HepG2 (cell line): ENCODE data around the gene CLIC3. TPM values are rescaled to one million over a fixed set of nuclear protein-coding genes. Genes with fewer than 3 reads are reported as not detected.

Experiments used
- ATAC-seq: fragments of 200-7000 bp; cut with Tn5 transposase; 3 replicates; pipeline ENCODE4 v1.9.1; 2020; ENCODE audit warnings: mild to moderate bottlenecking, moderate library complexity
- BruUV-seq: library from RNA; stranded (reverse); fragments of 400-500 nt; replicated peaks from 2 replicates; lab custom pipeline; 2021; lab: Mats Ljungman, UMichigan
- CTCF ChIA-PET: fragments of 300-600 bp; formaldehyde crosslinking; extraction: SDS; loops from one replicate; lab custom pipeline; 2021; ENCODE audit warnings: low total read pairs, inconsistent platforms, low intra/inter-chr PET ratio; lab: Yijun Ruan, JAX
- POLR2A ChIA-PET: fragments of 350-600 bp; sonication (Branson Sonifier 250); formaldehyde crosslinking; loops from one replicate; lab custom pipeline; 2020; ENCODE audit warnings: antibody characterized with exemption, inconsistent platforms; lab: Yijun Ruan, JAX
- DNase-seq: peaks from one replicate; pipeline ENCODE4 v3.0.0-alpha.2; 2015; ENCODE audit warnings: low spot score
- FAIRE-seq: peaks from 3 replicates; lab custom pipeline; 2011; peaks lifted over from hg19 to GRCh38; lab: Jason Lieb, UNC
- H2AFZ ChIP-seq: one replicate; pipeline ENCODE4 v1.6.1; 2011; ENCODE audit warnings: low read length, inconsistent platforms
- H3K27ac ChIP-seq: fragments of 300-600 bp; 3 replicates; pipeline ENCODE4 v1.8.0; 2011; ENCODE audit warnings: mixed run types, mild to moderate bottlenecking, mixed read lengths, low read length, inconsistent platforms; ENCODE audit not compliant: insufficient read depth; ENCODE audit errors: extremely low read length
- H3K27me3 ChIP-seq, 2 experiments: fragments of 200-600 bp in 1 of 2; 2 replicates in 1 of 2; 3 replicates in 1 of 2; pipeline versions ENCODE4 v1.6.0 to v1.8.0; 2011; ENCODE audit warnings: low read length in 2 of 2, mild to moderate bottlenecking in 2 of 2, moderate library complexity in 2 of 2, inconsistent platforms in 1 of 2; ENCODE audit not compliant: insufficient read depth in 2 of 2, control insufficient read depth in 1 of 2
- H3K36me3 ChIP-seq, 2 experiments: fragments of 200-600 bp in 1 of 2; replicated peaks in 1 of 2; 2 replicates in 1 of 2; 3 replicates in 1 of 2; pipeline versions ENCODE4 v1.5.1 to v1.8.0; 2011; ENCODE audit warnings: low read length in 2 of 2, inconsistent platforms in 1 of 2; ENCODE audit not compliant: insufficient read depth in 2 of 2, control insufficient read depth in 1 of 2
- H3K4me1 ChIP-seq: 2 replicates; pipeline ENCODE4 v1.5.1; 2012; ENCODE audit warnings: low read length, inconsistent platforms; ENCODE audit not compliant: insufficient read depth
- H3K4me2 ChIP-seq: 2 replicates; pipeline ENCODE4 v1.6.0; 2011; ENCODE audit warnings: low read depth, low read length, inconsistent platforms
- H3K4me3 ChIP-seq, 3 experiments: fragments of 200-600 bp in 1 of 3; sonication (generic), shearing (Covaris generic) in 1 of 3; replicated peaks in 1 of 3; 2 replicates each; pipeline ENCODE4 v1.5.1; 2011 to 2016; ENCODE audit warnings: low read length in 3 of 3, inconsistent platforms in 2 of 3, low read depth in 2 of 3, mild to moderate bottlenecking in 2 of 3, control low read depth in 1 of 3, mixed read lengths in 1 of 3; ENCODE audit not compliant: insufficient read depth in 1 of 3
- H3K79me2 ChIP-seq: one replicate; pipeline ENCODE4 v1.6.1; 2011; ENCODE audit warnings: low read length, inconsistent platforms; ENCODE audit not compliant: insufficient read depth
- H3K9ac ChIP-seq: 2 replicates; pipeline ENCODE4 v1.6.0; 2011; ENCODE audit warnings: mild to moderate bottlenecking, low read depth, low read length, inconsistent platforms; ENCODE audit not compliant: insufficient read depth
- H3K9me3 ChIP-seq: 2 replicates; pipeline ENCODE4 v1.5.1; 2012; ENCODE audit warnings: mild to moderate bottlenecking, low read length
- H4K20me1 ChIP-seq: 2 replicates; pipeline ENCODE4 v1.6.0; 2011; ENCODE audit warnings: inconsistent platforms, mild to moderate bottlenecking, low read length, moderate library complexity; ENCODE audit not compliant: insufficient read depth
- CHCHD3 ChIP-seq: sonication (generic); formaldehyde crosslinking; IDR thresholded peaks from 2 replicates; pipeline ENCODE4 v1.8.0; 2022; ENCODE audit warnings: mild to moderate bottlenecking, missing genetic modification reagents, moderate library complexity
- ELF3 ChIP-seq: IDR thresholded peaks from 2 replicates; pipeline ENCODE4 v1.6.1; 2016; ENCODE audit warnings: missing genetic modification reagents, missing compliant biosample characterization
- MLXIP ChIP-seq: sonication (generic); formaldehyde crosslinking; IDR thresholded peaks from 2 replicates; pipeline ENCODE4 v1.9.0; 2021; ENCODE audit warnings: missing genetic modification reagents, borderline replicate concordance
- NFYC ChIP-seq: IDR thresholded peaks from 2 replicates; pipeline ENCODE4 v1.6.1; 2016; ENCODE audit warnings: missing genetic modification reagents, missing compliant biosample characterization
- REXO4 ChIP-seq: sonication (generic); formaldehyde crosslinking; IDR thresholded peaks from 2 replicates; pipeline ENCODE4 v1.8.0; 2022; ENCODE audit warnings: missing genetic modification reagents, mild to moderate bottlenecking, borderline replicate concordance
- THYN1 ChIP-seq: sonication (generic); formaldehyde crosslinking; IDR thresholded peaks from 2 replicates; pipeline ENCODE4 v1.8.1; 2023; ENCODE audit warnings: low read depth, mild to moderate bottlenecking, moderate library complexity, missing genetic modification reagents, borderline replicate concordance
- ZFYVE20 ChIP-seq: sonication (generic); formaldehyde crosslinking; IDR thresholded peaks from 2 replicates; pipeline ENCODE4 v1.8.0; 2023; ENCODE audit warnings: low read depth, mild to moderate bottlenecking, moderate library complexity, missing genetic modification reagents, borderline replicate concordance
- WGBS: methylation state at CpG from one replicate; pipeline ENCODE4 v1.1.6; 2017; ENCODE audit warnings: low lambda C conversion rate; 5-methylcytosine and 5-hydroxymethylcytosine counted together
- in situ Hi-C: cut with HindIII; loops from 2 replicates; pipeline ENCODE4 v1.10.0; 2017; ENCODE audit warnings: low pct_unique_long_range_greater_than_20kb; ENCODE audit not compliant: extremely low pct_ligation_motif_present
- intact Hi-C: fragments of 100-400 bp; cut with micrococcal nuclease; formaldehyde crosslinking; loops from one replicate; pipeline ENCODE4 v1.10.0; 2022; ENCODE audit not compliant: unreplicated experiment
- polyA plus RNA-seq, 8 experiments: library from polyadenylated mRNA; depleted of rRNA in 3 of 8; stranded (reverse) in 7 of 8; unstranded in 1 of 8; fragments of >200 nt; fragmentation: Illumina TruSeq in 4 of 8; extraction: Trizol in 4 of 8; gene quantifications; 2 replicates each; pipeline versions ENCODE4 v1.2.1 to v1.2.3, GENCODE V29; 2011 to 2016; ENCODE audit warnings: low read depth in 4 of 8, missing spikeins in 1 of 8, mixed read lengths in 1 of 8; ENCODE audit not compliant: insufficient read depth in 1 of 8
- total RNA-seq, 5 experiments: library from RNA; depleted of rRNA; stranded (reverse); fragments of >200 nt; fragmentation: Illumina TruSeq; extraction: Trizol; gene quantifications; 2 replicates each; pipeline ENCODE4 v1.2.3, GENCODE V29; 2016; ENCODE audit warnings: low read depth in 1 of 5
- TF ChIP-seq, protein P1 (sequence below): sonication (generic); formaldehyde crosslinking; IDR thresholded peaks from 2 replicates; pipeline ENCODE4 v1.4.0; 2020; ENCODE audit warnings: mild to moderate bottlenecking, missing genetic modification reagents, borderline replicate concordance
- TF ChIP-seq, protein P2 (sequence below): sonication (generic); formaldehyde crosslinking; IDR thresholded peaks from 2 replicates; pipeline ENCODE4 v1.5.0; 2020; ENCODE audit warnings: mild to moderate bottlenecking, missing genetic modification reagents

The CLIC3 gene
- total and polyA plus RNA-seq, 2 of the 13 experiments (the other 11 are each of a cell fraction or from before 2014, with no cell fraction given) = 0.51 to 1.5 TPM

GRCh38 chr9:137001857-137002645, 5.7 kb upstream of the CLIC3 start (continued):
- TF ChIP-seq, protein P1, sequence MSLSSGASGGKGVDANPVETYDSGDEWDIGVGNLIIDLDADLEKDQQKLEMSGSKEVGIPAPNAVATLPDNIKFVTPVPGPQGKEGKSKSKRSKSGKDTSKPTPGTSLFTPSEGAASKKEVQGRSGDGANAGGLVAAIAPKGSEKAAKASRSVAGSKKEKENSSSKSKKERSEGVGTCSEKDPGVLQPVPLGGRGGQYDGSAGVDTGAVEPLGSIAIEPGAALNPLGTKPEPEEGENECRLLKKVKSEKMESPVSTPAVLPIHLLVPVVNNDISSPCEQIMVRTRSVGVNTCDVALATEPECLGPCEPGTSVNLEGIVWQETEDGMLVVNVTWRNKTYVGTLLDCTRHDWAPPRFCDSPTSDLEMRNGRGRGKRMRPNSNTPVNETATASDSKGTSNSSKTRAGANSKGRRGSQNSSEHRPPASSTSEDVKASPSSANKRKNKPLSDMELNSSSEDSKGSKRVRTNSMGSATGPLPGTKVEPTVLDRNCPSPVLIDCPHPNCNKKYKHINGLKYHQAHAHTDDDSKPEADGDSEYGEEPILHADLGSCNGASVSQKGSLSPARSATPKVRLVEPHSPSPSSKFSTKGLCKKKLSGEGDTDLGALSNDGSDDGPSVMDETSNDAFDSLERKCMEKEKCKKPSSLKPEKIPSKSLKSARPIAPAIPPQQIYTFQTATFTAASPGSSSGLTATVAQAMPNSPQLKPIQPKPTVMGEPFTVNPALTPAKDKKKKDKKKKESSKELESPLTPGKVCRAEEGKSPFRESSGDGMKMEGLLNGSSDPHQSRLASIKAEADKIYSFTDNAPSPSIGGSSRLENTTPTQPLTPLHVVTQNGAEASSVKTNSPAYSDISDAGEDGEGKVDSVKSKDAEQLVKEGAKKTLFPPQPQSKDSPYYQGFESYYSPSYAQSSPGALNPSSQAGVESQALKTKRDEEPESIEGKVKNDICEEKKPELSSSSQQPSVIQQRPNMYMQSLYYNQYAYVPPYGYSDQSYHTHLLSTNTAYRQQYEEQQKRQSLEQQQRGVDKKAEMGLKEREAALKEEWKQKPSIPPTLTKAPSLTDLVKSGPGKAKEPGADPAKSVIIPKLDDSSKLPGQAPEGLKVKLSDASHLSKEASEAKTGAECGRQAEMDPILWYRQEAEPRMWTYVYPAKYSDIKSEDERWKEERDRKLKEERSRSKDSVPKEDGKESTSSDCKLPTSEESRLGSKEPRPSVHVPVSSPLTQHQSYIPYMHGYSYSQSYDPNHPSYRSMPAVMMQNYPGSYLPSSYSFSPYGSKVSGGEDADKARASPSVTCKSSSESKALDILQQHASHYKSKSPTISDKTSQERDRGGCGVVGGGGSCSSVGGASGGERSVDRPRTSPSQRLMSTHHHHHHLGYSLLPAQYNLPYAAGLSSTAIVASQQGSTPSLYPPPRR (CRISPR knock-in tag) = no peak
- TF ChIP-seq ELF3 (CRISPR knock-in tag) = no peak

DNA sequence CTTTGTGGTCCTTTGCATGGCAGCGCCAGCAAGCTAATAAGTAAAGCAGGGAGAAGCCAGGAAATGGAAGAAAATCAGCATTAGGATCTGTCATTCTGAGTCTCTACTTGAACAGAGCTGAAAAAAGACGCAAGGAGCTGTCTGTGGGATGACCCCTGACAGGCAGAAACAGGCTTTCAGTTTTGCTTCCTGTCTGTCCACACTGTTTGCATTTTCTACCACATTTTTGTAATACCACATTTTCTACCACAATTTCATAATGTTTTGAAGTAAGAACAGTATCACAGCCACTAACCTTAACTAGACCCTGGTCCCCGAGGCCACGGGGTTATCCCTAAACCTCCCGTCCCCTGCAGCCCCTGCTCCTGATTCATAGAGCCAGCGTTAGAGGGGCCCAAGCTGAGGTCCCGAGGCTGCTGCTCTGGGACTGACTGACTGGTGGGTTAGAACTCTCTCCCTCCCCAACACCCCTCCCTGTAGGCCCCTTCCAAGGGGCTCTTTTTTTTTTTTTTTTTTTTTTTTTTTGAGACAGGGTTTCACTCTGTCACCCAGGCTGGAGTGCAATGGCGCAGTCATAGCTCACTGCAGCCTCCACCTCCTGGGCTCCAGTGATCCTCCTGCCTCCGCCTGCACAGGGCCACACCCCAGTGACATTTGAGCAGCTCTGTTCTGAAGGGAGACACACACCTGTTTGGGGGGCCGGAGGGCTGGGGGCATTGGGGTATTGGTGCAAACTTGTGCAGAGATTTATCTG, 4.0 kb upstream of the CLIC3 start:
- ChIA-PET CTCF (no interaction called here), POLR2A (interaction anchor here (0.7 to 3.5 kb wide), 3 partner anchors 8 to 212 kb away, joined by 4 to 22 read pairs (median 4); partner anchors contain the start of gene PAXX)
- H2AFZ ChIP-seq = peak overlapping the region; percentile 80
- peak overlapping the region; percentile 54 for H3K4me2 ChIP-seq
- no peak for ATAC-seq
- no peaks in the 10 kb centered on the region for H3K27me3 ChIP-seq
- no peak for DNase-seq
- no peaks in the 10 kb centered on the region for H3K36me3 ChIP-seq
- peaks cover 61% of the 10 kb centered on the region for H3K4me1 ChIP-seq
- no peak overlapping the region for H3K9ac ChIP-seq
- 24% methylated on average over 10 of the region's 10 CpGs for WGBS
- in situ Hi-C loops (no loop called here), intact Hi-C loops (no loop called here)
- H3K4me3 ChIP-seq = peak overlapping the region; percentile 24 to 52 (median 28); a peak in 2 of 6 replicates
- no peak overlapping the region for H3K27ac ChIP-seq
- peaks cover 4% of the 10 kb centered on the region; the same call in 1 of the 2 replicates for H3K9me3 ChIP-seq
- no peaks in the 10 kb centered on the region for H3K79me2 ChIP-seq
- FAIRE-seq = no peak
- BruUV-seq = no TSS peak
- no peaks in the 10 kb centered on the region for H4K20me1 ChIP-seq
- TF ChIP-seq REXO4 (CRISPR knock-in tag) (no peak), CHCHD3 (CRISPR knock-in tag) (no peak), NFYC (CRISPR knock-in tag) (no peak), THYN1 (CRISPR knock-in tag) (no peak), MLXIP (no peak), ZFYVE20 (no peak)
- TF ChIP-seq, protein P2, sequence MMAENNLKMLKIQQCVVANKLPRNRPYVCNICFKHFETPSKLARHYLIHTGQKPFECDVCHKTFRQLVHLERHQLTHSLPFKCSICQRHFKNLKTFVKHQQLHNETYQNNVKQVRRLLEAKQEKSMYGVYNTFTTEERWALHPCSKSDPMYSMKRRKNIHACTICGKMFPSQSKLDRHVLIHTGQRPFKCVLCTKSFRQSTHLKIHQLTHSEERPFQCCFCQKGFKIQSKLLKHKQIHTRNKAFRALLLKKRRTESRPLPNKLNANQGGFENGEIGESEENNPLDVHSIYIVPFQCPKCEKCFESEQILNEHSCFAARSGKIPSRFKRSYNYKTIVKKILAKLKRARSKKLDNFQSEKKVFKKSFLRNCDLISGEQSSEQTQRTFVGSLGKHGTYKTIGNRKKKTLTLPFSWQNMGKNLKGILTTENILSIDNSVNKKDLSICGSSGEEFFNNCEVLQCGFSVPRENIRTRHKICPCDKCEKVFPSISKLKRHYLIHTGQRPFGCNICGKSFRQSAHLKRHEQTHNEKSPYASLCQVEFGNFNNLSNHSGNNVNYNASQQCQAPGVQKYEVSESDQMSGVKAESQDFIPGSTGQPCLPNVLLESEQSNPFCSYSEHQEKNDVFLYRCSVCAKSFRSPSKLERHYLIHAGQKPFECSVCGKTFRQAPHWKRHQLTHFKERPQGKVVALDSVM (CRISPR knock-in tag) = peak; percentile 26; the same call in 1 of the 2 replicates
